SK-N-MC (cell line): Measurements from ENCODE around the gene KIF19.

ENCODE experiments used
- EZH2 ChIP-seq: fragments of 200-600 bp; sonication (generic); IDR thresholded peaks from one replicate; pipeline ENCODE4 v1.6.1; 2017; ENCODE audit warnings: antibody characterized with exemption
- POLR2AphosphoS5 ChIP-seq: IDR thresholded peaks from 2 replicates; pipeline ENCODE4 v1.6.1; 2012; ENCODE audit warnings: mild to moderate bottlenecking, low read depth, low read length, borderline replicate concordance

- TF ChIP-seq EZH2 (no peak), POLR2AphosphoS5 (no peak)
Measured at GRCh38 chr17:74393346-74393942, 67.4 kb downstream of the KIF19 start.
